ENCODE results near the gene ARHGAP27.
A peak's percentile ranks its signal among the peaks of the same experiment; 100 is the strongest.

ARHGAP27 gene

DNA sequence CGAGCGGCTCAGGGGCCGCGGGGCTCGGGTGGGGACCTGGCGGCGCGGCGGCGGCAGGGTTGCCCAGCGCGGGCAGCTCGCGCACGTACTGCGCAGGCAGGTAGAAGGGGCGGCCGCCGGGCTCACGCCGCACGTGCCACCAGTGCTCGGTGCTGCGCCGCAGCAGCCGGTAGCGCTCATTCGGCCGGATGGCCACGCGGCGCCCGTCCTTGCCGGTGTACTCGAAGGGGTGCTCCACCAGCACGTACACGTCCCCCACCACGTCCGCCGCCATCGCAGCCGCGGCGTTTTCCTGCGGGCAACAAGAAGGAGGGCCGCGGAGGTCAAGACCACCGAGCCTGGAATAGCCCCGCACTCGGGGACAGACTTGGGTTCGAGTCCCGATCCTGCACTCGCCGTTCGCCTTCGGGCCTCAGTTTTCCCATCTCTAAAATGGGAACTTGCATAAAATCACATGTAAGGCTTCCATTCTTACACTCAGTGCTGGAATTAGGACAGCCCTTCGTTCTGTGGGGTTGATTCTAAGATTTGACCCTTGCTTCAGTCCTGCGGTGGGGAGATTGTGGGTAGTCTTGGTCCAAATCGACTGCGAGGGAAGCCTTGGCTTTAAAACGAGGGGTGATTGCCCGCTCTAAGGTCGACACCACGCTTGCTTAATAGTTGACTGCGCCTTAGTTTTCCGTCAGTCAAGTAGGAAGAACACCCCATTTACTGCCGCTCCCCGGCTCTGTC is 2.5 kb downstream of the ARHGAP27 start:
- DNase-seq (ENCODE audit: low read depth): no peak

DNA sequence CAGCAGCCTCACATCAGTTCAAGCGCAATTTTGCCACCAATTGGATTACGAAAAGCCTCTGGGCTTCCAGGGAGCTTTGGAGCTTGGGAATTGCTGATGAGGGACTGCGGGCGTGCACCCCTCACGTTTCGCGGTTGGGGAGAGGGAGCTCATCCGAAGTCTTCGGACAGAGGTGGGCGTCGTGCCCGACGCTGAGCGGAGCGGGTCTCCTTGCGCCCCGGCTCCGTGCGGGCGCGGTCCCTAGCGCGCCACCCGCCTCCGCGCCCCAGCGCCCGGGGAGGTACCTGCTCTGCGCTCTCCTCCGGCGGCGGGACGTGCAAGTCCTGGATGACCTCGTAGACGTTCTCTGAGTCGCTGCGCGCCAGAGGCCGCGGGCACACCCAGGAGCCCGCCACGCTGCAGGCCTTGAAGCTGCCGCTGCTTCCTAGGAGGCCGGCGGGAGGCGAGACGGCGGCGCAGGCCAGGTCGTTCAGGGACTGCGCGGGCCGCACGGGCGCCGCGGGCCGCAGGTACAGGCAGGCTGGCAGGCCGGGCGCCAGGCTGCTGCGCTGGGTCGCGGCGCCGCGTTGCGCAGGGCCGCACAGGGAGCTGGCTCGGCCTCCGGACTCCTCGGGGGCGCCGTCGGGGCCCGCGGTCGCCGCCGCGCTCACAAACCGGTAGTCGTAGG is 3.2 kb downstream of the ARHGAP27 start:
- DNase-seq (ENCODE audit: low read depth): no peak

DNA sequence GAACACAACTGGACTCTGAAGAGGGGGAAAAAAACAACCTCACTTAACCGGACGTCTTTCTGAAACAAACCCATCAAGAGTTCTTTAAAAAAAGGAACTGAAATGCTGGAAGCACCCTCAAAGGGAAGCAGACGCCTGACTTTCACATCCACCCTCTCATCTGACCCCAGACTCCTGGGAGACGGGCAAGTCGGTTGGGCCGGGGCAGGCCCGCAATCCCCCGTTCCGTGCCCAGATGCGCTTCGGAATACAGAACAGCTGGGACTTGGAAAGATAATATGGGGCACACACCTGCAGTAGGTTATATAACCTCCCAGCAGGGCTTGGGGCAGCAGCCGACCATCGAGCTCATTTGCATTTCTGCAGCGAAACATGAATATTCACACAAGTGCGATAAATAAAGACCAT is 3.7 kb downstream of the ARHGAP27 start:
- DNase-seq (ENCODE audit: low read depth): no peak

DNA sequence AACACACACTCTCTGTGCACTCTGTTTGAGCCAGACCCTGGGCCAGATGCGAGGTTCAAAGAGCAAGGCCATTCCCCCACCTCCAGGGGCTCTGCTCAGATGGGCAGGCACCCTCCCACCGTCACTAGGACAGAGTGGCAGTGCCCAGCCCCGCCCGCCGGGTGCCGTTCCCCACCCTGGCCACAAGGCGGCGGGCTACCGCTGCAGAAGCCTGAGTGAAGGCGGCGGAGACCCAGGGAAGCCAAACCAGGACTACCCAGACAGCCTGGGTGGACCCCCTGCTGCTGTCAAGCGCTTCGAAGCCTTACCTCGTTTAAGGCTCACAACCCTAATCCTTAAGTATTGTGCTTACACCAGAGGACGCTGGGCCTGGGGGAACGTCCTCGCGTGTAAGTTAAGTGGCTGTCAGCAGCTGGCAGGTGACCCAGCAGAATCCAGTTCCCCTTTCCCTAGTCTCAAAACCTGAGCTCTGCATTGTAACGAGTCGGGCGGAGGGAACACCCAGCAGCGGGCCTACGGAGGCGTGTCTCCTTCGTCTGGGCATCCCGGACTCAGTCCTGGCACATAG is 4.5 kb downstream of the ARHGAP27 start:
- peak; percentile 64 for DNase-seq (ENCODE audit: low read depth)

DNA sequence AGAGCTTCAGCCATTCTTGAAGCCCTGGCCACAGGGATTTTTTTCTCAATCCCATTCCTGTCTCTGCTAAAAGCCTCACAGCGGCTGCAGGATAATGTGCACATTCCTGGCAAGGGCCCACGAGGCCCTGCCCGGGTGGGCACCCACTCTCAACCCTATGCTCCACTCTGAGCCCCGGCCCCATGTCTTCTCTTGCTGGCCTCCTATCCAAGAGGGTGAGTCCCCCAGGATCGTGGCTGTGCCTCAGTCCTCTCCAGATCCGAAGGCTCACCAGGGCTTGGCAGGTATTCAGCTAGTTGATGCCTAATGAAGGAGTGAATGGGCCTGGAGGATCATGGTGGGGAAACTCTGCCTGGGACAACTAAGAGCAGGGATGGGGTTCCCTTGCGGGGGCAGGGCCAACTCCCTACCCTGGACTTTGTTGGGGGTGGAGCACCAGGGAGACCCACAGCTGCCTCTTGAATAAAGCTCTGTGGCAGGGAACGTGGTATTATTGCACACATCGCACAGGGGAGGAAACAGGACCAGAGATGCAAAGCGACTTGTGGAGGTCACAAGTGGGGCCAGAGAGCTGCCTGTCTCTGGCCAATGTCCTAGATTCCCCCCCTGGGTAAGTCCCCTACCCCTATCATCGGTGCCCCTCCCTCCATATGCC is 5.4 kb downstream of the ARHGAP27 start:
- DNase-seq (ENCODE audit: low read depth): no peak

DNA sequence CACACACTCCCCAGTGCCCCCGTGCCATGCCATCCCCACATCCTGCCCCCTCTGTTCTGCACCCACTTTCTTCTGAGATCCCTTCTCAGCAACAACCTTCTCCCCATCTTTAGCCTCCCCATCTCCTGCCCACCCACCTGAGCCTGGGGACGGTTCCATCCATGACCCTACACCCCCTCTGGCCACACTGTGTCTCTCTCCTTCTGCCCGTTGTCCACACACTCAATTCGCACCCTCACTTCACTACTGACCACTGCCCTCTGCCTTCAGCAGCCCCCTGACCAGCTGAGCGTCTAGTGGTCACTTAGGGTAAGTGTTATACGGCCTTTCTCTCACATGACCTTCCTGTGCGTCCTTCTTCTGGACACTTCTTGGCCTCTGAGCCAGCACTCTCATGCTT is 6.1 kb downstream of the ARHGAP27 start:
- no peak for DNase-seq (ENCODE audit: low read depth)

DNA sequence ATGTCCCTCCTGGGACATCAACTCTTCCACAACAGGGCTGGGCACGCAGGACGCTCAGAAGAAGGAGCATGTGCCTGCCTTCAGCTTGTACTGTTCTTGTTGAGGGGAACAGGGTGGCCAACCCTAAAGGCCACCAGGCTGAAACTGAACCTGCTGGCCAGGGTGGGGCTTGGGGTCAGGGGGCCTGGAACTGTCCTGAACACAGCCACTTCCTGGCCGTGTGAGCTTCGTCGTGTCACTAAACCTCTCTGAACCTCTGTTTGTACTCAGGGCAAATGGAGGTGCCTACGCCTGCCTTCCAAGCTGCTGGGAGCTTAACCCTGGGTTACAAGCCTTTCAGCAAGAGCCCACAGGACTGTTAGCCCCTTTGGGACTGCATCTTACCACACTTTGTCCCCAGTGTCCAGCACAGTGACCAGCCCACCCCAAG is 6.7 kb downstream of the ARHGAP27 start:
- DNase-seq (ENCODE audit: low read depth): no peak

DNA sequence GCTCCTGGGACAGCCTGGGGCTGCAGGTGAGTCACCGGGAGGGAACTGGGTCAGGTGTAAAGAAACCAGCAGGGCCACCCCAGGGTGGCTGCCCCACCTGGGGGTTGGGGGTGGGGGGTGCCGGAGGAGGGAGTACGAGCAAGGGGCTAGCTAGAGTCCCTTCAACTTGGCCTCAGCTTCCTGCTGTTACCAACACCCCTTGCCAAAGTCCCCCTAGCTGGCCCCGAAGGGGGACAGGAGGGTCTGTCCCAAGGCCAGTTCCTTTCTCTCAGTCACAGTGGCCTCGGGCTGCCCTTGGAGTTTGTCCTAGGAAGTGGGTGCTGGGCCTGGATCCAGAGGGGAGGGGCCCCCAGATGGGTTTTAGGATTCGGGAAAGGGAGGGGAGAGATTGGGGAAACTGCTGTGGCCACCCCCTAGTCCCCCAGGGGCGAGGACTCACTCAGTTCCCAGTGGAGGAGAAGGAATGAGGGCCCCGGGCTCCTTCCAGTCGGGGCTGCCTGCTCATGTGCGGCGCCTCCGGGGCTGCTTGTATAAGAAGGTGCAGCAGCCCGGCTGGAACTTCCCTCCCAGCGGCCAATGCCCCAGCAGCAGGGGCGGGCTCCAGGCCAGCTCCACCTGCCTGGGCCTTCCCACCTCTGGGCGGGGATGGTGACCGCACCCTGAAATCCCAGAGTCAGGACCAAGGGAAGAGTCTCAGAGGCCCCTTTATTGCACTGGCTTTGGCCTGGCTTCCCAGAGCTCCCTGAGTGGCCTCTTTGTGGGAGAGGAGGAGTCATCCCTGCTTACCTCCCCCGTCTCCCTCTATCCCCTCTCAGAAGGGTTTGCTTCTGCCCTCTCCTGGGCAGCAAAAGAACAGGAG is 7.3 kb downstream of the ARHGAP27 start:
- DNase-seq (ENCODE audit: low read depth): peak; percentile 81

DNA sequence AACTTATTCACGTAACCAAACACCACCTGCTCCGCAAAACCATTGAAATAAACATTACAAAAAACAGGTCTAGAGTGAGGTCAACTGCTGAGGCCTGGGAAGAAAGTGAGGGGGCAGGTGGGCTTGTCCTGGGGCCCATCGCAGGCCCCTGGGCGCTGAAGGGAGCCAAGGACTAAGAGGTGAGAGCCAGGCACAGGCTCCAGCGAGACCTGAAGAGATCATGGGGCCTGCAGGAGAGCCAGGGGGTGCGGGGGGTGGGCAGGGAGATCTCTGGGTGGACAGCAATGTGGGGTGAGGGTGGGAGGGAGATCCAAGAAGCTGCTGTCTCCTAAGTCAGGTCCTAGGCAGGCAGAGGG is 7.9 kb downstream of the ARHGAP27 start:
- no peak for DNase-seq (ENCODE audit: low read depth)

DNA sequence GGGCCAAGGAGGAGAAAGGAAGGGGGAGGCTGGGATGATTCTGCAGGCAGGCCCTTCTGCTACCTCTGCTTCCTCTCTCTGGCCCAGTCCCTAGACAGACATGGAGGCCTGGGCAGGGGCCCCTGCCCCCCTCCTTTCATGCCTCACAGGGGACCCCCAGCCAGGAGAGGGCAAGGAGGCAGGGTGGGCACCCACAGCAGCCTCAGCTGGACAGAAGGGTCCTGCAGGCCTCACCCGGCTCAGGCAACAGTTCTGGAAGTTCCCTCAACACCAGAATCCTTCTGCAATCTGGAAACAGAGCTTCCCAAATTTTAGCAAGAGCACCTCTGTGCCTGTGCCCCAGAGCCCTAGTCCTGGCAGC is 8.7 kb downstream of the ARHGAP27 start:
- DNase-seq (ENCODE audit: low read depth): no peak

DNA sequence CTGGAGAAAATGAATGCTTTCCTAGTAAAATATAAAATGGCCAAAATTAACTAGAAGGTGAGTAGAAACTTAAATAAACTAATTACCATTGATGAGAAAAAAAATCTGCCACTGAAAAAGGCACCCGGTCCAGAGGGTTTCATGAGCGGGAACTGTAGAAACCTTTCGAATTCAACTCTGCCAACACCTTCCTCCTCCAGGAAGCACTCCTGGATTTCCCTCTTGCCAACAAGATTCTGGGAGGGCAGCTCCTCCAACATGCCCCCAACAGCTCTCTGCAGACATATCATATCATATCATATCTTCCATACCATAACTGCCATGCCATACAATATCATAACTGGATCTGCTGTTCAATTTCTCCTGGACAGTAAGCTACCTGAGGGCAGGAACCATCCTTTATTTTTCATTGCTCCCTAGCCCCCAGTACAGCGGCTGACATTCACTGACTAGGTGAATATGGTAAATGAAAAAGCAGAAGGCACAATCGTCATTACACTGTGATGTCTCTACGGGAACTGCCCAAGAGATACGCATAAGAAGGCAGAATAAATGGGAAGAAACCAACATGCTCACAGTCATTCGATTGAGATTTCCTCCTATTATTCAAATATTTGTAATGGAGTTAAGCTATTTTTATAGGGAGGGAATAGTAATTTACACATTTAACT is 9.2 kb downstream of the ARHGAP27 start:
- DNase-seq (ENCODE audit: low read depth): no peak

DNA sequence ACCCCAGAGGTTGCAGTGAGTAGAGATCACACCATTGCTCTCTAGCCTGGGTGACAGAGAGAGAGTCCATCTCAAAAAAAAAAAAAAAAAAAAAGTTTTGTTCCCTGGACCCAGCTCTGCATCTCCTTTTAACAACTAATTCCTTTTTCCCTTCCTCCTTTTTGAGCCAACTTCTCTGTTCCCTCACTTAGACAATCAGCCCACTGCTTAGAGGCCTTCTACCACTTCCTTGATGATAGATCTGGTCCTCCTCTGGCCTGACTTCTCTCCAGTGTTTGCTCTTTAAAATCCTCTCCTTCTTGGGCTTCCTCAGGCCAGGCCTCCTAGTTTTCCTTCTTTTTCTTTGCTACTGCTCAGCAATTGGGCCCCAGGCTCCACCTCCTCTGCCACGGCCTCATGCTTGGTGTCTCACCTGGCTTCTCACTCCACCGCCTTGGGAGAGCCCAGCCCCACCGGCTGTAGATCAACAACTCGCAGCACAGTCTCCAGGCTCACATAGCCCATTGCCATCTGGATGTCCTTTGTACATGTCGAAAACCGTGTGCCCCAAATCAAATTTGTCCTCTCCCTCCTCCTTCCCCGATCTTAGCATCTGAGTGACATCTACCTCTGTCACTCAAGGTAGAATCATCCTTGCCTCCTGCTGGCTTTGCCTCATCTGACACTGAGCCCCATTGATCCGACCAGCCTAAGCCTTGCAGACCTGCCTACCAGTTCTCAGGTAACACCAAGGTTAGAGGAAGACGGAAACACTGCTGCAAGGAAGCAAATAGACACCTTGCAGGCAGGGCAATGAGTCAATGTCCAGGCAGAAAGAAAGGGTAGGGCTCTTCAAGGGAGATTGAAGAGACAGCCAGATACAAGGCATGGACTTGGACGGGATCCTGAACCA is 17.4 kb downstream of the ARHGAP27 start:
- no peak for DNase-seq (ENCODE audit: low read depth)

DNA sequence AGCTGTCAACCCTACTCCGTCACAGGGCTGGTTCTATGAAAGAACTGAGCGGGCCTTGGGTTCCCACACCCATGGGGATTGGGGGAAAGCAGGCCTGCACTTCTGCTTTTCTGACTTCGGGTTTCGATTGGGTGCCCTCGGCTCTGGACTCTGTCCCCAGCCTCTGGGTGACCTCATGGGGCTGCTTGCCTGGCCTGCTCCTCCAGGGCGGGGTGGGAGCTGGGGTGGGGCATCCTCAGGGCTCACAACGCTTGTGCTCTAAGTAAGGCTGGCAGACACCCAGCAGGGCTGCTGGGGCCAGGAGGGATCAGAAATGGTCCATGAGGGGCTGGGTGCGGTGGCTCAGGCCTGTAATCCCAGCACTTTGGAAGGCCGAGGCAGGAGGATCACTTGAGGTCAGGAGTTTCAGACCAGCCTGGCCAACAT is 19.2 kb downstream of the ARHGAP27 start:
- no peak for DNase-seq (ENCODE audit: low read depth)

DNA sequence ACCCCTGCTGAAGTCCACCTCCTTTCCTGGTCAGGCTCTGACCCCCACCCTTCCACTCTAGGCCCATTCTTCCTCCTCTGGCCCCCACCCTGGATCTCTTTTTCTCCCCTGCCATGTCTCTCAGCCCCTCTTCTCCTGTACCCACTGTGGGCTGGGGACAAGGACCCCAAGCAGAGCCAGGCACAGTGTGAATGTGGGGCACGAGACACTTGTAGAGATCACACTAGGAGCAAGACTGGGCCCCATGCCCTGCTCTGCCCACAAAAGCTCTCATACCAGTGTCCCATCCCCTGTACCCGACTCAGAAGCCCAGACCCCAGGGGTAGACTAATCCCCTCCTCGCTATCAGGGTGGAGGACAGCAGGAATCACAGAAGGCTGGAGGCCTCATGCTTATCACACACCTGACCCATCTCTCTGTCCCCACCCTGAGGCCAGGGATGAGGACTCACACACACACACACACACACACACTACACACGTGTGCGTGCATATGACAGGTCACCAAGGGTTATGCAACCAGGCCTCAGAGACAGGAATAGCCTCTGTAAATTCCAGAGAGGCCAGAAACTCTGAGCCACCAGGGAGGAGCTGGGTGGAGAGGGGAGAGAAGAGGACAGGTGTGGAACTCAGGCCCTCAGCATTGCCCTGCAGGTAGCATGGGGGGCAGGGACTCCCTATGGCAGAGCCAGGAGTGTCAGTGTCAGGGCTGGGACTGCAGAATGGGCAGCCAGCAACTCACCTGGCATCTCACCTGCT is 21.1 kb downstream of the ARHGAP27 start:
- DNase-seq (ENCODE audit: low read depth): no peak

DNA sequence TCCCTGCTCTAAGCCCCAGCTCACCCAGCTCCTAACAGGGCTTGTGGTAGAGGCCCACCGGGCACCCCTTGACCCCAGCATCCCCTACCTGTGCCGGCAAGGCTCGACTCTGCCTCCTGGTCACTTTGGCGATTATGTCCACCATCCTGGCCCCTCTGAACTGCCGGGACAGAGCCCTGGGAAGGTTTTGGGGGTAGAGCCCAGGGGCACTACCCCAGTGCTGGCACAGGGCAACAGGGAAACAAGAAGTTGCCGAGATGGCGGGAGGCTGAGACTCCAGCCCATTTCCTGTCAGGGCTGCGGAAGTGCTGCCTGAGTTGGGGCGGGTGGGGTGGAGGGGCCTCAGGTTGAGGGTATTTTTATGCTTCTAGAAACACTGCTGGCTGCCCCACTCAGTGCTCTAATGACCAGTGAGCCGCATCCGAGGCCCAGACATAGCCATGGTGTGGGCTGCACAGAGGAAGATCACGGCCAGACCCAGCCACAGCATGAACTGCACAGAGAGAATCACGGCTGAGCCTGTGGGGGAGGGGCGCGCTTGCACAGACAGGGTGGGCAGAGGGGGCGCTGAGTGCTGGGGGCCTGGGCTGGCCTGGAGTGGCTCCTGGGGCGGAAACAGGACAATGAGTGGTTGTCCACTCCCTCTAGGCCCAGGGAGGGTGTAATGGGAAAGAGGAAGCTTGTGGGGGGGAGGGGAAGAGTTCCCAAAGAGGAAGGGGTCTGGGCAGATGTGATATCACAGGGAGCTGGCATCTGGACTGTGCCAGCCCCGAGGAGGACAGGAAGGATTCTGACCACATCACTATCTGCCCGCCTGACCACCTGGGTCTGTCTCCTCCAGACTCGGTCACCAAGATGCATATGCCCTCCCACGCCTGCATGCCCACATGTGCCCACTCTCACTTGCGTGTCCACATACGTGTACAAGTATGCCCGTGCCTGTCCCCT is 22.3 kb downstream of the ARHGAP27 start:
- no peak for DNase-seq (ENCODE audit: low read depth)

DNA sequence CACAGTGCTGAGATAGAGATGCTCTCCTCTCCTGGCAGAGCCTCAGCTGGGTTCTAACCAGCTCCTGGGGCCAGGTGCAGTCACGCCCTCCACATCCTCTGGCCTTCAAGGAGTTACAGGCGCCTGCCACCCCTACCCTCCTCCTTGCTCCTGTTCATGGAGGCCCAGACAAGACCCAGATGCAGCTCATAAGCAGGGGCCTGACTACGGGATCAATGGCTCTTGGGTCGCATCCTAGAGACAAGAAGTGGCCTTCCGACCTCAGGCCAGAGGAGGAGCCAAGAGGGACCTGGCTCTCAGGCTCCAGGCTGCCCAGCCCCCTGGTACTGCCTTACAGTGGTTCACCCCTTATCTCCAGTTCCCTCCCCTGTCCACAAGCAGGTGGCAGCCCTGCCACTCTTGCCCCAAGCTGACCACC is 23.0 kb downstream of the ARHGAP27 start:
- no peak for DNase-seq (ENCODE audit: low read depth)

DNA sequence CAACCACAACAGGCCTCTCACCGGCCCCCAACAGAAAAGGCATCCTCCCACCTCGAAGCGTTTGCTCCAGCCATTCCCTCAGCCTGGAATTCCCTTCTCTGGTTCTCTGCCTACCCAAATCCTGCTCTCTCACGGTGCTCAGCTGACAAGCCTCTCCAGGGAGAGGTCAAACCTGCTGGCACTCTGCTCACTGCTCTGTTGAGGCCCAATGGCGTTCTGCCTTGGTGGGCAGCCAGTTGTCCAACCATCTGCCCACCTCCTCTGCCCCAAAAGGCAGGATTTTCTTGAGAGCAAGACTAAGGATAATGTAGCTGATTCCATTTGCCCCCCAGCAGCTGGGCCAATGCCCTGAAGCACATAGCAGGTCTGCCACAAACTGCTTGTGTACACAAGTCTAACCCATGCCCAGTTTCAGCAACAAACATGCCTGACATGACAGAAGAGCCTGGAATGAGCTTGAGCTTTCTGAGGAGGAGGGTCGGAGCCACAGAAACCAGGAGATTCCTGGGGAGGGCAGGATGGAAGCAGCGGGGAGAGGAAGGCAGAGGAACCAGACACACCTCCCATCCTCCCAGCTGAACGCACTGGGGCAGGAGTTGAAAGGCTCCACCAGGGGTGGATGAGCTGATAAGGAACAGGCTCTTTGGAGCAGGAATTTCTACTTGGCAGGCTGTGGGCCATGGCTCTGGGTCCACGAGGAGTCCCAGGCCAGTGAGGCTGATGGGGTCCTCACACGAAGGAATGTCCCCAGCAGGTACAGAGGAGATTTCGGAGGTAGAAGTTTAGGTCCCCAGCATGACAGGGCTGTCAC is 23.9 kb downstream of the ARHGAP27 start:
- peak; percentile 61 for DNase-seq (ENCODE audit: low read depth)

DNA sequence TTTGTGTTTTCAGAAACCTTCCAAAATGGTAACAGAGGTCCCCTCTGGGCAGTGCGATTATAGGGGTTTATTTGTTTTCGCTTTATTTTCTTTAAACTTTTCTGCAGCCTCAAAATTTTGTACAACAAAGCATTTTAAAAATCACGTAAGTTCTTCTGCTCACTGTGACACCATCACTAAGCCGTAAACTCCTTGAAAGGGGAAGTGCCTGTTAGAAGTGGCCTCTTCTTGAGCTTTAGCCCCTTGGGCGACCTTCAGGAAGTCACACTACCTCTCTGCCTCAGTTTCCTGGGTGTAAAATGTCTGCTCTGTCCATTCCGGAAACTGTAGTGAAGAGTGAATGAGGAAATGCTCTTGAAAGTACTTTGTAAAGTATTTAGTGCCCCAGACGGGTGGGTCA is 26.6 kb downstream of the ARHGAP27 start:
- DNase-seq (ENCODE audit: low read depth): no peak

All from EH (cell line).